ENCODE data around the gene PGM3.

The PGM3 gene

DNA sequence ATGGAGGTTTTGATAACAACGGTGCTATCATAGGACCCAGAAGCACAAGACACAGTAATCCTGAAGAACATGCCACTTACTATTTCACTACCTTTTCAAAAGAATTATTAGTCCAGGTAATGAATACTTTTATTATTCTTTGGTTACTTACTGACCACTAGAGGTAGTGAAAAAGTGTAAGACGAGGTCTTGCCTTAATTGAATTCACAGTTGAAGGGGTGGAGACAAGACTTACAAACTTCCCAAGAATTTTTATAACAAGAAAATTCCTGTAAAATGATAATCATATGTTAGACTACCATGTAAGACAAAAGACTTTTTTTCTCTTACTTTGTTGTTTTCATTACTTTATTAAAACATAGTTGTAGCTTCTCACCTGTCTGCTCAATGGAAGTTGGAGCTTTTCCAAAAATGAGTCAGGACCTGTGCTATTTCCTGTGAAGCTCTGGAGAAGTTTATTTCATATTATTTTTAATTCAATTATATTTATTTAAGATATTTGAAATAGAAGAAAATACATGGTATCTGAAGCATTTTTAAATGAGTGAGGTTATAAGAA, 73.2 kb downstream of the PGM3 start:
- no peaks in the 10 kb centered on the region for H3K27me3 ChIP-seq (ENCODE audit: insufficient read depth, poor library complexity, severe bottlenecking)
- H3K4me3 ChIP-seq (replicated peaks; ENCODE audit: insufficient read depth, low read length): no peak overlapping the region
- TF ChIP-seq SPI1 (IDR thresholded peaks at IDR 0.05; ENCODE audit: borderline replicate concordance, low read depth): no peak
- TF ChIP-seq, protein P1, sequence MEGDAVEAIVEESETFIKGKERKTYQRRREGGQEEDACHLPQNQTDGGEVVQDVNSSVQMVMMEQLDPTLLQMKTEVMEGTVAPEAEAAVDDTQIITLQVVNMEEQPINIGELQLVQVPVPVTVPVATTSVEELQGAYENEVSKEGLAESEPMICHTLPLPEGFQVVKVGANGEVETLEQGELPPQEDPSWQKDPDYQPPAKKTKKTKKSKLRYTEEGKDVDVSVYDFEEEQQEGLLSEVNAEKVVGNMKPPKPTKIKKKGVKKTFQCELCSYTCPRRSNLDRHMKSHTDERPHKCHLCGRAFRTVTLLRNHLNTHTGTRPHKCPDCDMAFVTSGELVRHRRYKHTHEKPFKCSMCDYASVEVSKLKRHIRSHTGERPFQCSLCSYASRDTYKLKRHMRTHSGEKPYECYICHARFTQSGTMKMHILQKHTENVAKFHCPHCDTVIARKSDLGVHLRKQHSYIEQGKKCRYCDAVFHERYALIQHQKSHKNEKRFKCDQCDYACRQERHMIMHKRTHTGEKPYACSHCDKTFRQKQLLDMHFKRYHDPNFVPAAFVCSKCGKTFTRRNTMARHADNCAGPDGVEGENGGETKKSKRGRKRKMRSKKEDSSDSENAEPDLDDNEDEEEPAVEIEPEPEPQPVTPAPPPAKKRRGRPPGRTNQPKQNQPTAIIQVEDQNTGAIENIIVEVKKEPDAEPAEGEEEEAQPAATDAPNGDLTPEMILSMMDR (IDR thresholded peaks at IDR 0.05; ENCODE audit: insufficient read depth, low read length): no peak
- TF ChIP-seq, protein P2, sequence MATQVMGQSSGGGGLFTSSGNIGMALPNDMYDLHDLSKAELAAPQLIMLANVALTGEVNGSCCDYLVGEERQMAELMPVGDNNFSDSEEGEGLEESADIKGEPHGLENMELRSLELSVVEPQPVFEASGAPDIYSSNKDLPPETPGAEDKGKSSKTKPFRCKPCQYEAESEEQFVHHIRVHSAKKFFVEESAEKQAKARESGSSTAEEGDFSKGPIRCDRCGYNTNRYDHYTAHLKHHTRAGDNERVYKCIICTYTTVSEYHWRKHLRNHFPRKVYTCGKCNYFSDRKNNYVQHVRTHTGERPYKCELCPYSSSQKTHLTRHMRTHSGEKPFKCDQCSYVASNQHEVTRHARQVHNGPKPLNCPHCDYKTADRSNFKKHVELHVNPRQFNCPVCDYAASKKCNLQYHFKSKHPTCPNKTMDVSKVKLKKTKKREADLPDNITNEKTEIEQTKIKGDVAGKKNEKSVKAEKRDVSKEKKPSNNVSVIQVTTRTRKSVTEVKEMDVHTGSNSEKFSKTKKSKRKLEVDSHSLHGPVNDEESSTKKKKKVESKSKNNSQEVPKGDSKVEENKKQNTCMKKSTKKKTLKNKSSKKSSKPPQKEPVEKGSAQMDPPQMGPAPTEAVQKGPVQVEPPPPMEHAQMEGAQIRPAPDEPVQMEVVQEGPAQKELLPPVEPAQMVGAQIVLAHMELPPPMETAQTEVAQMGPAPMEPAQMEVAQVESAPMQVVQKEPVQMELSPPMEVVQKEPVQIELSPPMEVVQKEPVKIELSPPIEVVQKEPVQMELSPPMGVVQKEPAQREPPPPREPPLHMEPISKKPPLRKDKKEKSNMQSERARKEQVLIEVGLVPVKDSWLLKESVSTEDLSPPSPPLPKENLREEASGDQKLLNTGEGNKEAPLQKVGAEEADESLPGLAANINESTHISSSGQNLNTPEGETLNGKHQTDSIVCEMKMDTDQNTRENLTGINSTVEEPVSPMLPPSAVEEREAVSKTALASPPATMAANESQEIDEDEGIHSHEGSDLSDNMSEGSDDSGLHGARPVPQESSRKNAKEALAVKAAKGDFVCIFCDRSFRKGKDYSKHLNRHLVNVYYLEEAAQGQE (IDR thresholded peaks at IDR 0.05; ENCODE audit: insufficient replicate concordance, low read depth): no peak
- TF ChIP-seq POLR2AphosphoS5 (IDR thresholded peaks at IDR 0.05; ENCODE audit: low read depth): no peak
- no peak for TF ChIP-seq GABPA (IDR thresholded peaks at IDR 0.05; ENCODE audit: low read depth)
- no peak overlapping the region for H3K27ac ChIP-seq (replicated peaks)
- no peak for DNase-seq (ENCODE audit: low read depth in 1 of 2, low spot score in 1 of 2)

DNA sequence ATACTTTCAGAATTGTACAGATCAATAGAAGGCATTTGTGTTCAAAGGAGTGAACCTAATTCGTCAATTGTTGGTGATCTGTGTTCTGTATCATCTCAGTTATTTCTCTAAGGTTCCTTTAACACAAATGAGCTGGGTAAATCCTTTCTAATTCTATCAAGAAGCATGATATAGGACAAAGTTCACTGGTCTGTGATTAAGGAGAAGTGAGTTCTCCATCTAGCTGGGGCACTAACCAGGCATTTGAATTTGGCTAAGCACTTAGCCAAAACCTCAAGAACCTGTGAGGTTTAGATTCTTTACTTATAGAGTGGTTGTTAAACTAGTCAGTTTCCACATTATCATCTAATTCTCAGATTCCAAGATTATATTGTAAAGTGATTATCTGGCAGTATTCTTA, 75.3 kb downstream of the PGM3 start:
- Histone ChIP-seq H3K27me3 (ENCODE audit: insufficient read depth, poor library complexity, severe bottlenecking) (no peaks in the 10 kb centered on the region), H3K4me3 (replicated peaks; ENCODE audit: insufficient read depth, low read length) (no peak overlapping the region), H3K27ac (replicated peaks) (no peak overlapping the region)
- no peak for DNase-seq (ENCODE audit: low read depth in 1 of 2, low spot score in 1 of 2)
- TF ChIP-seq, protein P1 (IDR thresholded peaks at IDR 0.05; ENCODE audit: insufficient read depth, low read length): no peak
- TF ChIP-seq POLR2AphosphoS5 (IDR thresholded peaks at IDR 0.05; ENCODE audit: low read depth) (no peak), SPI1 (IDR thresholded peaks at IDR 0.05; ENCODE audit: borderline replicate concordance, low read depth) (no peak), GABPA (IDR thresholded peaks at IDR 0.05; ENCODE audit: low read depth) (no peak)
- TF ChIP-seq, protein P2 (IDR thresholded peaks at IDR 0.05; ENCODE audit: insufficient replicate concordance, low read depth): no peak

All from HL-60 (cell line).